DMS53 (cell line): ENCODE measurements around the gene BMX.

Experiments
- DNase-seq: peaks from one replicate; lab custom pipeline; 2025; lab: John Stamatoyannopoulos, UW

BMX gene

DNA sequence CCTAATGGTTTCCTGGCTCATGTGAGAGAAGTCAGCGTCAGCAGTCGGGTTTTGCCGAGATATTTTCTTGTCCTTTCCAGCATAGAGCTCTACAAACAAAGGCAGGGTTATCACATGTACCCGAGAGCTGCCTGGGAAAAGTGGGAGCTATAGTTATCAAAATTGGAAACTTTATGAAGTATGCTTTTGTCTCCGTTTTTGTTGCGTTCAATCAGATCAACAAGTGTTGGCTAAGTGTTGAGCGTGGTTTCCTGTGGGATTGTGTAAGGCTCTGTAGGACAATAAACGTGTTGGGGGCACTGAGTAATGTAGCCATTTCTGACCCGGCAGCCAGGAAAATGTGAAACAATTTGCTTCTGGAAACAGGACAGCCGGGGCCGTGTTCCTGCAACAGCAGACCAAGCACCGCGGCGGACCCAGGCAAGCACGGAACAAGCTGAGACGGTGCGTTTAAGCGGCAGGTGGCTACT, at the start of gene BMX:
Gene BMX, plus strand, starts transcription at position 311 of the 470 bp plus-strand sequence. CDS start 7,547 bp downstream, outside the sequence.
- no peak for DNase-seq

DNA sequence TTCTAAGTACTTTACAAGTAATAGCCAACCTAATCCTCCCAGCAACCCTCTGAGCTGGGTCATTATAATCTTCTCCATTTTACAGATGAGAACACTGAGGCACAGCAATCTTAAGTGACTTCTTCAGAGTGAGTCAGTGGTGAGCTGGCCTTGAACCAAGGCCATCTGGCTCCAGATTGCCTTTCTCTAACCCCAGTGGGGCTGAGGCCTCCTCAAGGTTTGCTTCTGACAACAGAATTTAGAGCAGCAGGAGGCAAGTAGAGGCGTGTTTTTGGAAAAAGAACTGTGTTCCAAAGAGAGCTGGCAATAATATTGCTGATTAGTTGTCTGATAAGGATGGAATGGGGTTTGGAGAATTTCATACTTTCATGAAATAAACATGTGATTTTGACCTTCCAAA, 48.7 kb upstream of the BMX start:
- DNase-seq = no peak

DNA sequence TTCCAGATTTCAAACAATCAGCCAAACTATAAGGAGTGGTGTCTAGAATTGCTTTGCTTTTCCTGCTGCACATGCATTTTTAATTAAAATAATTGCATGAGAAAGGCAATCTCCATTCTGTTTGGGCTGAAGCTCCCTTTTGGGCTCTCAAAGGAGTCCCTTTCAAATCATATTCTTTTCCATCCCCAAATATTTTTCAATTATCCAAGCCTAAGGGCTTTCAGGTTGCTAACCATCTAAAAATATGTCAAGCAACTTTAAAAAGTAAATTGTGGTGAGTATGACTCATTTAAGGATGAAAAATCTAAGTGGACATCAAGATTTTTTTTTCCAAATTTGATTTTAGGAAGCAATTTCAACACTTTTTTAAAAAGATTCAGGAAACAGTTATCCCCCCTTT, 35.9 kb upstream of the BMX start:
- DNase-seq = no peak

DNA sequence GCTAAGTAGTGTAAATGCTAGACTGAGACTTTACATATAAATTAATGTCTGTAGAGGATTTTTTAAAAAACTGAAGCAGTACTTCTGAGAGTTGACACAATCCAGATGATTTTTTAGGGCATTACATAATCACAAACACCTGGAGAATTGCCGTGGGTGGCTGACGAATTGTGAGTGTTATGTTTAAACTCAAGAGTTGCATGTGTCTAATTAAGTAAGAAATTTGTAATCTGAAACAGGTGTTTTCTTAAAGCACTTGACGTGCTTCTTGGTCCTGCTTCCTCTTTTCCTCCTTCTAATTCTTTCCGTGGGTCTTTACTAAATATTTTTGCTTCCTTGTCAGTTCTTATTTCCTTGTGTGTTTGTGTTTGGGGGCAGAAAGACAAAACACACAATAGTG, 35.3 kb upstream of the BMX start:
- DNase-seq = no peak

DNA sequence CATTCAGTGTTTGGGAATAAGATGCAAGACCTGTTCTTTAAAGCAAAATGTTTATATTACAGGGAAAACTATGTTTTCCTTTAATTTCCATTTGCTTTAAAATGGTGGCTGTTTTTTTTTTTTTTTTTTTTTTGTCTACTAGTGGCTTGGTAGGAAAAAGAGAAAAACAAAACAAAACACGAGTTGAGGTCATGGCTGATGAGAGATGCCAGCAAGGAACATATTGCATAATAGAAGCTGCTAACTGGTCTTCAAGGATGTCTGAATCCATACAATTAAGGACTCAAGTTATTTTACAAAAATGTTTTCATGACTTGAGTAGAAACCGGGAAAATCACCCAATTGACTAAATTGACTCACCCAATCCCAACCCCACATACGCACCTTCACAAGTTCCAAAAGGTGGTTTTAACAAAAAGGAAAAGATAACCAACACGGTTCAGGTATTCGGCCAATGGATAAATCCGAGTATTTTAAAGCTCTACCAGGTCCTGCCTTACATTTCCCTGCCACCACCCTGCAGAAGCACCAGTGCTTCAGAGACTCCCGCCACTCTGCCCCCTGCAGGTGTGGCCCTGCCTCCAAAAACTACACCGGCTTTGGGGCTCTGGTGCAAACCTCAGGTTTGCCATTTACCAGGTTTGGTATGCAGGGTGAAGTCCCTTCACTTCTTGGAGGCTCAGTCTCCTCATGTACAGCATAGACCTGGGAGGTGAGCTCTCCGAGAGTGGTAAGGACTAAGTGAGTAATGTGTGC, 34.5 kb upstream of the BMX start:
- DNase-seq = peak; percentile 4

DNA sequence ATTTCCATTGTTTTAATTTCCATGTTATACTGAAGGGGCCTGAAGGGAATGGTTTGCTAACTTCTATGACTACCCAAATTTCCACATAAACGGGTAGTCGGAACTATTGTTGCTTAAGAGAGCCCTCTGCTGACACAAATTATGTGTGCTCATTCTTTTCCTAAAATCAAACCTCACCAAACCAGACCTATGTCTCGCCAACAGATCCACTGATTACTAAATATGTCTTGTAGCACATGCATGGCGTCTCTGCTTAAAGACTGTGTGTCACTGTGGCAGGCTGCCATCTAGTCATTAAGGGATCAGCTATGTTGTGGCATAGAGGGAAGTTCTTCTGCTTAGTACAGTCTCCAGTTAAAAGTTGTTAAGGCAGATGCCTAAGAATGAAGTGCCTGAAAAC, 32.6 kb upstream of the BMX start:
- DNase-seq = peak; percentile 4

DNA sequence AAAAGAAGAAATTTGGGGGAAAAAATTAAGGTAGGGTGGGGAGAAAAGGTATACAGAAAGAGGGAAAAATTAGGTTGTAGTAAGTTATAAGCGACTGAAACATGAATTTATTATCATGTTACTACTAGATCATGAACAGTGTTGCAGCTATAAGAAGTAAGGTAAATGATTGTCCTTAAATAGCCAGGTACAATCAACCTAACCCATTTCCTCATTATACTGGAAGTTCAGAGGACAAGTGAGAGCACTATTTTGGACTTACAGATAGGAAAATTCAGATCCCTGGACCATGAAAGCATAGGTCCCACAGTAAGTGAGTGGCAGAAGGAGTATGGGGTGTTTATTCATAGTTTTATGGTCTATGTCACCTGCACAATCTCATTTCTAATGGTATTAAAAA, 31.0 kb upstream of the BMX start:
- no peak for DNase-seq

DNA sequence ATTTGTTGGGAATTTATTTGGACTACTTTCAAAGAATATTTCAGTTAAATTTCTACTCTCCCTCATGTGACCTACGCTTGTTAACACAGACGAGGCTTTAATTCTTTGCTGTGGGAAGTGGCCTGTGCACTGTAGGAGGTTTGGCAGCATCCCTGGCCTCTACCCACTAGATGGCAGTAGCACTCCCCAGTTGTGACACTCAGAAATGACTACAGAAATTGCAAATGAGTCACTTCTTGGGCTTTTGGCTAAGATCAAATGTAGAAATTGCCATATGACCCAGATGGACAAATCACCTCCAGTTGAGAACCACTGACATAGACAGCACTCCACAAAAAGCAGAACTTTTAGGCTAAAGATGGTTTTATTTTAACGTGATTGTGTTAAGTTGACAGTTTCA, 29.6 kb upstream of the BMX start:
- peak; percentile 69 for DNase-seq

DNA sequence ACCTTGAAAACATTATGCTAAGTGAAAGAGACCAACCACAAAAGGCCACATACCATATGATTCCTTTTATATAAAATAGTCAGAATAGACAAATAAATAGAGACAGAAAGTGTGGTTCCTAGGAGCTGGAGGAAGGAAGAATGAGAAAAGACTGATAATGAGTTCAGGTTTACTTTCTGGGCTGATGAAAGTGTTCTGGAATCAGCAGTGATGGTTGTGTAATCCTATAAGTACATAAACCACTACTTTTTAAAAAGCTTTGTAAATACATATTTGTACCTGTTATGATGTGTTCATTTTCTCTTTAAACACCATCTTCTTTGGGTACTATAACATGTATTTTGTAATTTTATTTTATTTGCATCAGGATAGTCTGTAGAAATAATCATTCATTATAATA, 28.1 kb upstream of the BMX start:
- no peak for DNase-seq

DNA sequence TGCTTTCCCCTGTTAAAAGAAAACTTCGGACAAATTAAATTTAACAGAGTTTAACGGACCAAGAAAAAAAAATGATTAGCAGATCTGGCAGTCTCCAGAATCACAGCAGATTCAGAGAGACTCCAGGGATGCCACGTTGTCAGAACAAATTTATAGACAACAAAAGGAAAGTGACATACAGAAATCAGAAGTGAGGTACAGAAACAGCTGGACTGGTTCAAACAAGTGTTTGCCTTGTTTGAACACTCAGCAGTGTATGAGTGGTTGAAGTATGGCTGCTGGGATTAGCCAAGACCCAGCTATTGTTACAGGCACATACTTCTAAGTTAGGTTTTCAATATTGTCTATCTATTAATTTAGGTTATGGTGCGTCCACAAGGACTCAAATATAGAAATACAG, 26.6 kb upstream of the BMX start:
- peak; percentile 44 for DNase-seq

DNA sequence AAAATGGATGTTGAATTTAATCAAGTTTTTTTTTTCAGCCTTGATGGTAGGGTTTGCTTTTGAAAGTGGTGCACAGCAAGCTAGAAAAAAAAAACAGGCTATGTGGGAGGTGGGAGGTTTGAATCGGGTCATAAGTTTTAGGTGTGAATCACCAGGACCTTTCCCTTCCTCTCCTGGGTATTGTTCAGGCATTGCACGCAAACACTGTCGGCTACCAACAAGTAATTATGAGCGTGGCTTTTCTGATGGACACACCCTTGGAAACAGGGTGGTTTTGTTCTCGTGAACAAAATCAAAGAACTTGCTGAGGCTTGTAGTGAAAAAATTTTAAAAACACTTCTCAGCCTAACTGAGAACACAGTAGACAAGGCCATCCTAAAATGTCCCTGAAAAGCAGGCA, 25.6 kb upstream of the BMX start:
- no peak for DNase-seq

DNA sequence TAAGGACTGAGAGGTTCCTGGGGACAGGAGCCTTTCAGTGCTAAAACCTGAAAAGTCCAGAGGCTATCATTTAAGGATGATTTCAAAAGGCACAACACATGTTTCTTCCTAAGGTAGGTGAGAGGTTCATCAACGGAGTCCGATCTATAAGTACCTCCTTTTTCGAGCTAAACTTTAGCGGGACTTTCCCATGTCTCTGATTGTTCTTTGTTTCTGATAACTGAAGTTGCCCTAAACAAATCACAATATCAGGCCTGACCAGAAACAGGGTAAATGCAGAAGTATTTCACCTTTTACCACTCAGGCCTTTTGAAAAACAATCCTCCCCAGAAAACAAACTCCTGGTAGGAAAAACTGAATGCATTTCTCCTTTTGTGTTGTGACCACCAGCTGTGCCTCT, 25.1 kb upstream of the BMX start:
- DNase-seq = no peak

DNA sequence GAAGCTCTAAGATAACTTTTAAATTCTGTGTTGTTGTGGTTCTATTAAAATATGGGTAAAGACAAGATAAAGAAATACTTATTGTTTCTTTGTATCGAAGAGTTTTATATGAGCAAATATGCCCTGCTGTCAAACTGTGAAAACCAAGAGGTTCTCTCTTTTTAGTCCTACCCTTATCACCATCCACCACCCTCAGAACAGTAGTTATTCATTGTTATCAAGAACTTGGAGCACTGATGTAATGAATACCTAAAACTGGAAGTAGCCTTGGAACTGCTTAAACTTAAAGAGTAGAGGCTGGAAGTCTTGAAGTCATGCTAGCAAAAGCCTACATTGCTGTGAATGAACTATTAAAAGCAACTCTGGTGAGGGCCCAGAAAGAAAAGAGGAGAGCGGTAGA, 16.7 kb upstream of the BMX start:
- DNase-seq = no peak

DNA sequence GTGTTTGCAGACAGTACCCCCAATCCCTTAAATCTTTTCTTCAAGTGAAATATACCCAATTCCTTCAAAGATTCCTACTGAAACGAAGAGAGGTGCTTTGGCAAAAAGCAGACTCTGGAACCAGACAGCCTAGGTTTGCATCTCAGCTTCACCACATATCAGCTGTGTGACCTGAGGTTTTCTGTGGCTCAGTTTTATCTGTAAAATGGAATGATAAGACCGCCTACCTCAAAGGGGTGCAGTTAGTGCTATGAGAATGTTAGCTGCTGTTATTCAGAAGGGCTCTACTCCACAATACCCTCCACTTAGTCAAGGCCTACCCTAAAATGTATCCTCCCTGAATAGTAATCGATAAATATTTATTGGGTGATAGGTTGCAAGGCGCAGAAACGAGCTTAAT, 8.1 kb upstream of the BMX start:
- peak; percentile 39 for DNase-seq

DNA sequence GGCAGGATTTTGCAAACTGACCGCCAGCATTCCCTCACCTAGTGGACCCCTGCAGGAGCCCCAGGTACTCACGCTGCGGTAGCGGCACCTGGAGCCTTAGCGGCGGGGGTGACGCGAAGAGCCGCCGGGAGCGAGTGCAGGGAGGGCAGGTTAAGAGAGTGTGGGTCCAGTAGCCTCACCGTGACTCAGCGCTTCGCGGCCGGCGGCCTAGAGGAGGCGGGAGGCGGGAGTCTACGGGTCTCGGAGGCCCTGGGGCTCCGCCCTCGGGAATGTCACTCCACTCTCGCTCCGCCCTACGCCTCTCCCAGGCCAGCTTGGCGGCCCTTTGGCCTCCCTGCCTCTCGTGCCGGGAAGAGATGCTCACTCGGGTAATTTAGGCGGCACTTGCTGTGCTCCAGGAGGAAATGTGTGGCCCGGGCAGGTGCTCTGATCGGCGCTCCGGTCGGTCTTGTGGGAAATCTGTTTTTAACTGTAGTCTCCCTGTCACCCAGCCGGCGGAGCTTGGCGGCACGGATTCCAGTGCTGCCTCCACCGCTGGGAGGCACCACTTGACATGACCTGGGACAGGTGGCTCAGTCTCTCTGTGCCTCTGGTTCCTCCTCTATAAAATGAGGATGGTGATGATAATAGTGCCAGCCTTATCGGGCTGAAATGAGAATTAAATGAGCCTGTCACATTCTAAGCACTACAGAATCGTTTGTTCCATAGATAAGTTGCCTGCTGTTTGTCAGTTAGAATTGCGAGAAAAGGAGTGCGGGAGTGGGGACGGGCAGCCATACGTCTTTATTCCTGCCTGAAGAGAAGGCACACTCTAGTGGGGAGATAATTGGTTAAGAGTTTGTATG, 7.3 kb upstream of the BMX start, which contains the start of gene PIR:
Gene PIR, minus strand, starts transcription at position 216 of the 845 bp plus-strand sequence. CDS start 2,076 bp downstream, outside the sequence.
- peak; percentile 97 for DNase-seq

DNA sequence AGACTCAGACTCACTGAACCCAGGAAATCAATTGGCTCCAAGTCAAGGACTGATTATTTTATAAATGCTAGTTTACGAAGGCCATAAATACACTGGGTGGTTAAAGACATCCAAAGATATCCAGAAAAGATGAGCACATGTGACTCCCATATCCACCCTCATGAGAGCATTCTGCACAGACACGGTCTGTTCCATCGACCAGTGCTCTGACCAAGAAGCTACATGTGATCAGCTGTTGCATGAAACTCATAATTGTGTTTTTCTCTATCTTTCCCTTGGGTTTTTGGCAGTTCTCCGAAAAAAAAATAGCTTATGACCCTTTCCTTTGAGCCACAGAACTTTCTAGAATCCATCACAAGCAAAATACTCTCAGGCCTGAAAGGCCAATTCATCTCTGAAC, 4.8 kb upstream of the BMX start:
- DNase-seq = no peak

DNA sequence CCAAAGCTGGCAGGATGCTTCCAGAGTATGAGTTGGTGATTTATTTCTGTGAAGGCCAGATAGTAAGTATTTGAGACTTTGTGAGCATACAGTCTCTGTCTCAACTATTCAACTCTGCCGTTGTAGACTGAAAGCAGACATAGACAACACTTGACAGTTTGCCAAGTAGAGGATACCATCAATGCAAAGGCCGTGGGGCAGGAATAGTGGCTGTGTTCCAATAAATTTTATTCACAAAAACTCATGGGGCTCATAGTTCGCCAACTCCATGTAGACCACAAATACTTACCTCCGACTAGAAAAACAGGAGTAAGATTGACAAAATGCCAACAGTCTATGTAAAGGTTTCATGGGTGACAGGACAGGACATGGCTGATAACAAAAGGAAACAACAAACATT, 3.8 kb upstream of the BMX start:
- DNase-seq = no peak

DNA sequence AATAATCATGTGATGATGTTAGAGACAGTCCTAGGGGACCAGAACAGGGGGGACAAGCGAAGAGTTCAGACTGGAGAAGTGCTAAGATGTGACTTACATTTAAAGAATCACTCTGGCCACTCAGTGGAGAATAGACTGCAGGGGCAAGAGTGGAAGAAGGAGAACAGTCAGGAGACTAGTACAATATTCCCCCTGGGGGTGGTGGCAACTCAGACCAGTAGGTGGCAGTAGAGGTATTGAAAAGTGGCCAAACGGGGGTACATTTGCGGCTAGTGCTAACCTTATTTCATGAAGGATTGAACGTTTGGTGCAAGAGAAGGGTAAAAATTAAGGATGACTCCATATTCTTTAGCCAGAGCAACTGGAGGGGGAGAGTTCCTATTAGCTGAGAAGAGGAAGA, 2.7 kb upstream of the BMX start:
- peak; percentile 74 for DNase-seq

DNA sequence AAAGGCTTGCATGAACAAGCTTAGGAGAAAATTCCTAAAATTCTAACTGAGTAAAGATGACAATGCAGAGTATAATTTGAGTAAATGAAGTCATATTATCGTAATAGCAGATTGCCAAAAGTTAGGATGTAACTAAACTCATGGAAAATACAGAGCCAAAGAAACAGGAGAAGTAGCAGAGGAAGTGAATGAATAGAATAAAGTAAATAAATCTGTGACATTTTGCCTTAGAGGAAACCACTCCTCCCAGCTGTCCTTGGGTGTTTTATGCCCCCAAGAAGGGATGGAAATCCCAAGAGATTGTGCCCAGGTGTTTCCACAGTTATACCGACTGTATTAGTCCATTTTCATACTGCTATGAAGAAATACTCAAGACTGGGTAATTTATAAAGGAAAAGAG, 1.9 kb upstream of the BMX start:
- no peak for DNase-seq

DNA sequence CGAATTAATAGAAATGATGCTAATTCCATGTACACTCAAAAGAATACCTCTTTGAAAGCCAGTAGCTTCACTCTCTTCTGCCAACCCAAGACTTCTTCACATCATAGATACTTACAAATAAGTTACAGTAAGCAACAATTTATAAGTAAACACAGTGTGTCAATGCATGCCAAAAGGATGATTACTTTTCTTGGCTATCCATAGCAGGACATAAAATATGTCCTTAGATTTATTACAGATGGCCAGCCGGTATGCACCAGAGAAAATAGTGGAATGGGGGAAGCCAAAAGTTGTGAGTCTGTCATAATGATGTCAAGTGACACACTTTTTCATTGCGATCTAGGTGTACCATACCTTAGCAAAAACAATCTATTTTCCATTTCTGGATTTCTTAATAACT, 631 bp upstream of the BMX start:
- DNase-seq = no peak

DNA sequence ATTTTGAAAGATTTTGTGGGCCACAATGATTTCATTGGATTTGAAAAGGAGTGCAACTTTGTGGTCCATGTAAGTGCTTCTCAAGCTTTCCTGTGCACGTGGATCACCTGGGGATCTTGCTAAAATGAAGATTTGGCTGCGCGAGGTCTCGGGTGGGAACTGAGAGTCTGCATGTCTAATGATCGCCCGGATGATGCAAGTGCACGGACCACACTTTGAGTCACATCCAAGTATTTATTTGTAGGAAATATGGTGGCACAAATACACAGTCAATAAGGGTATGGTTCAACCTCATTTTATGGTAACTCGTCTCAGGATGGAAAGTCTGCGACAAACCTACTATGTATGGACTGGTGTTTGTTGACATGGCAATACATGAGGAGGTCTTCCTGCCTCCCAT, 899 bp downstream of the BMX start:
- DNase-seq = no peak

DNA sequence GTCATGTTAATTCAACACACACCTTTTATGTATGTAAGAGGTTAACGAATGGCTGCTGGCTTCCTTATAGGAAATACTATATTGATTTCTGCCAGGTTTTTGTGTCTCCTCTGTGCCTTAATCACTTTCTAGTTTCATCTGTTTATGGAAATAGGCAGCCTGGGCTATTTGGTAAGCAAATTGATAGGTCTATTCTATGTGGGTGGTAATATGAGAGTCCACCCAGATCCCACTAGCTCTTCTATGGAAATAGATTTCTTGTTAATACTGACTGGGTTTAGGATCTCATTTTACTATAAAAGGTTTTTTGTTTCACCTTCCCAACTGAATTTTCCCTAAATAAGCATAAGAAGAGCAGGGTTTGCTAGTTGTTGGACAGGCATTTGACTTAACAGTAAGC, 4.1 kb downstream of the BMX start:
- no peak for DNase-seq

DNA sequence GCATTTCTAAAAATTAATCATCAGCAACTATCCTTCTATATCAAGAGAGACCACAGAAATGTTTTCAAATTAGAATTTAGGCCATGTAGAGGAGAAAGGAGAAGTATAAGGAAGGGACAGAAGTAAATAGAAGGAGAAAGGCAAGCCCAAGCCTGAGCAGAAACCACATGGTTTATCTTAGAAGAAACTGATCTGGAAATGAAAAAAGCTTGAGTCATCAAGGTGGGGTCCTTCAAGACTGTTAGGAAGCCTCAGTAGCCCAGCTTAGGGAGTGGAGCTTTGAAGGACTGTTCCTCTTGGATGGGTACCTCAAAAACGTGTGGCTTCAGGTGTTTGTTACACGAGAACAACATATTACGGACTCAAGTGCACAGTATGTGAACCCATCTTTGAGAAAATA, 4.5 kb downstream of the BMX start:
- no peak for DNase-seq
